ENCODE results near the gene GALNT16. TPM values are rescaled to one million over a fixed set of nuclear protein-coding genes. Genes with fewer than 3 reads are reported as not detected.
A peak's percentile ranks its signal among the peaks of the same experiment; 100 is the strongest.

The GALNT16 gene
- total RNA-seq, 4 donors from 2014 or later, result 2.1 to 35.9 (median 11.5) TPM

DNA sequence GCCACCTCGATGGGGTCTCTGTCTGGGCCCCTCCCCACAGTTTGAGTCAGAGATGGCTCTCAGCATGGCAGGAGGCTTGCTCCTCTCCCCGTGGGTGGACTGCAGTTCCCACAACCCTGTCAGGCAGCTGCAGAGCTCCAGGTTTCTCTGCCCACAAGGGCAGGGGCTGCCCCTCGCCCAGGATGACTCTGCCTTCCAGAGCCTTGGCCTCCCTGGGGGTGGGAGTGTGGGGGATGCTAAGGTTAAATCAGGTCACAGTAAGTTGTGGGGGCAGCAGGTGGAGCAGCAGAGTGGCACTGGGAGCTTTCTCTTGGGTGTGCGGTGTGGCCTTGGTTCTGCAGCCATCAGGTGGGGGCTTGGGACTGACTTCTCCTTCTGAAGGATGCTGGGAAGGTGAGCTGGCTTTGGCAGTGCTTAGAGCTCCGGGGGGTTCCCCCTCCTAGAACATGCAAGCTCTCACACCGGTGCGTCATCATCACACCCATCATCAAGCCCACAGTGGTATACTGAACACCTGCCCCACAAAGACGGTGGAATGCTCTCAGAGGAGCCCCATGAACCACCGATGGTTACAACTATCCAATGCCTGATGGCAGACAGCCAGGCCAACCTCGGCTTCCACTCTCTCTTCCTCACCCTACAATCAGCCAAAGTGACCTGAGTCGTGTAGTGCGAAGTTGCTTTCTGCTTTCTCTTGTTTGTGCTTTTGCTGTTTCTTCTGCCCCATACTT is 98.4 kb downstream of the GALNT16 start:
- intact Hi-C loops (cut with DNase I; ENCODE audit: low total_unique reads), result no loop called here
- H3K9me3 ChIP-seq, result no peaks in the 10 kb centered on the region
- peaks cover 0 to 4% of the 10 kb centered on the region in 2 donors for H3K4me1 ChIP-seq
- no peak overlapping the region for H3K4me3 ChIP-seq
- no peak for DNase-seq
- H3K27me3 ChIP-seq, result no peaks in the 10 kb centered on the region
- no peaks in the 10 kb centered on the region for H3K36me3 ChIP-seq
- no peak for TF ChIP-seq POLR2A (IDR thresholded peaks at IDR 0.05)
- TF ChIP-seq, protein P1, sequence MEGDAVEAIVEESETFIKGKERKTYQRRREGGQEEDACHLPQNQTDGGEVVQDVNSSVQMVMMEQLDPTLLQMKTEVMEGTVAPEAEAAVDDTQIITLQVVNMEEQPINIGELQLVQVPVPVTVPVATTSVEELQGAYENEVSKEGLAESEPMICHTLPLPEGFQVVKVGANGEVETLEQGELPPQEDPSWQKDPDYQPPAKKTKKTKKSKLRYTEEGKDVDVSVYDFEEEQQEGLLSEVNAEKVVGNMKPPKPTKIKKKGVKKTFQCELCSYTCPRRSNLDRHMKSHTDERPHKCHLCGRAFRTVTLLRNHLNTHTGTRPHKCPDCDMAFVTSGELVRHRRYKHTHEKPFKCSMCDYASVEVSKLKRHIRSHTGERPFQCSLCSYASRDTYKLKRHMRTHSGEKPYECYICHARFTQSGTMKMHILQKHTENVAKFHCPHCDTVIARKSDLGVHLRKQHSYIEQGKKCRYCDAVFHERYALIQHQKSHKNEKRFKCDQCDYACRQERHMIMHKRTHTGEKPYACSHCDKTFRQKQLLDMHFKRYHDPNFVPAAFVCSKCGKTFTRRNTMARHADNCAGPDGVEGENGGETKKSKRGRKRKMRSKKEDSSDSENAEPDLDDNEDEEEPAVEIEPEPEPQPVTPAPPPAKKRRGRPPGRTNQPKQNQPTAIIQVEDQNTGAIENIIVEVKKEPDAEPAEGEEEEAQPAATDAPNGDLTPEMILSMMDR (IDR thresholded peaks at IDR 0.05), result no peak
- H3K27ac ChIP-seq, result no peak overlapping the region

DNA sequence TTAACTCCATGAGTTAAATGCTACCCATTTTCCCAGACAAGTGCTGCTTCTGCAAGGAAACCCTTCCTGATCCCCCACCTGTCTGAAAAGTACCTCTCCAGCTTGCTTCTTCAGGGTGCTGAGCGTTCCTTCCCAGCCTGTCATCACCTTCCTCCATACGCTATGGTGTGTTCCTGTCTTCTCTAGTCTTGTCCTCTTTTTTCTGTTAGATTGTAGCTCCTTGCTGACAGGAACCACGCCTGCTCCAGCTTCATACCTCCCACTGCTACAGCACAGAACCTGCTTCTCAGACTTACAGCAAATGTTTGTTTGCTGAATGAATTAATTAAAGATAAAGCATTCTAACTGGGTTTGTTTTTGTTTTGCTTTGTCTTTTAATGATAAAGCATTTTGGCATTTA is 99.0 kb downstream of the GALNT16 start:
- H3K4me1 ChIP-seq, result peaks cover 0 to 4% of the 10 kb centered on the region in 2 donors
- TF ChIP-seq POLR2A (IDR thresholded peaks at IDR 0.05), result no peak
- TF ChIP-seq, protein P1 (IDR thresholded peaks at IDR 0.05), result no peak
- intact Hi-C loops (cut with DNase I; ENCODE audit: low total_unique reads), result no loop called here
- H3K9me3 ChIP-seq, result no peaks in the 10 kb centered on the region
- no peaks in the 10 kb centered on the region for H3K36me3 ChIP-seq
- DNase-seq, result no peak
- no peak overlapping the region for H3K4me3 ChIP-seq
- no peak overlapping the region for H3K27ac ChIP-seq
- H3K27me3 ChIP-seq, result no peaks in the 10 kb centered on the region

GRCh38 chr14:69360438-69361108 is 100.6 kb downstream of the GALNT16 start:
- H3K27me3 ChIP-seq, result no peaks in the 10 kb centered on the region
- no peak for DNase-seq
- TF ChIP-seq, protein P1 (IDR thresholded peaks at IDR 0.05), result no peak
- no peak for TF ChIP-seq POLR2A (IDR thresholded peaks at IDR 0.05)
- no peak overlapping the region for H3K4me3 ChIP-seq
- intact Hi-C loops (cut with DNase I; ENCODE audit: low total_unique reads), result no loop called here
- H3K36me3 ChIP-seq, result no peaks in the 10 kb centered on the region
- no peak overlapping the region for H3K27ac ChIP-seq
- H3K4me1 ChIP-seq, result peaks cover 0 to 3% of the 10 kb centered on the region in 2 donors
- H3K9me3 ChIP-seq, result no peaks in the 10 kb centered on the region

DNA sequence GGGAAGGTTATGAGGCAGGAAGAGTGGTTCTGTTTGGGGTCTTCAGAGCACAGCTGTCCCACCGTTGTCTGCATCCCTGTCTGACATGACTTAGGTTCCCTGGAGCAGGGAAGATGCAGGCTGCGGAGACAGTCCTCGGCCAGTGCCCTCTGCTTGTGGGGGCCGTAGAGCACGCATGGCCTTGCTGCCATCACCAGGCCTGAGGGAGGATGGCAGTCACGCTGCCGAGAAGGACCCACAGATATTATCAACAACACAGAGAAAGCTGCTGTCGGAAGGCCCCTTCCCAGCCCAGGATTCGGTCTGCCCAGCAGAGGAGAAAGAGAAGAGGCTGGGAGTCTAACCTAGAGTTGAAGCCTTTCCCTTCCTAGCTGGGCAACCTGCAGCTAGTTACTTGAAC is 103.1 kb downstream of the GALNT16 start:
- intact Hi-C loops (cut with DNase I; ENCODE audit: low total_unique reads), result no loop called here
- no peak for DNase-seq

More for the DNA sequence above, 103.1 kb downstream of the GALNT16 start:
- TF ChIP-seq POLR2A (IDR thresholded peaks at IDR 0.05), result no peak
- TF ChIP-seq, protein P1 (IDR thresholded peaks at IDR 0.05), result peak; percentile 23 to 50 (median 40)
- Histone ChIP-seq H3K4me3 (no peak overlapping the region), H3K27me3 (no peaks in the 10 kb centered on the region), H3K27ac (no peak overlapping the region), H3K4me1 (no peaks in the 10 kb centered on the region), H3K36me3 (no peaks in the 10 kb centered on the region), H3K9me3 (no peaks in the 10 kb centered on the region)
